HT1080 (cell line): Measurements from ENCODE around the gene PHAX. TPM values are rescaled to one million over a fixed set of nuclear protein-coding genes. Genes with fewer than 3 reads are reported as not detected.
"Not testable (repeated sequence)": the region's sequence is repeated elsewhere in the genome, so short reads cannot be mapped to it uniquely, and the experiment has no call there.

ENCODE experiments used
- DNase-seq: peaks from one replicate; pipeline ENCODE4 v3.0.0-alpha.2; 2015; ENCODE audit warnings: low read depth
- small RNA-seq: library from RNA; depleted of rRNA; stranded (forward); fragments of <200 nt; gene quantifications from one replicate; pipeline ENCODE3, GENCODE V24; 2014
- total RNA-seq: library from RNA; depleted of rRNA; stranded (reverse); fragments of >200 nt; shearing (Covaris generic); gene quantifications from 2 replicates; pipeline ENCODE4 v1.2.3, GENCODE V29; 2014; rRNA removed

The PHAX gene
- total RNA-seq, 1 experiment from 2014 or later, result 60.4 TPM

DNA sequence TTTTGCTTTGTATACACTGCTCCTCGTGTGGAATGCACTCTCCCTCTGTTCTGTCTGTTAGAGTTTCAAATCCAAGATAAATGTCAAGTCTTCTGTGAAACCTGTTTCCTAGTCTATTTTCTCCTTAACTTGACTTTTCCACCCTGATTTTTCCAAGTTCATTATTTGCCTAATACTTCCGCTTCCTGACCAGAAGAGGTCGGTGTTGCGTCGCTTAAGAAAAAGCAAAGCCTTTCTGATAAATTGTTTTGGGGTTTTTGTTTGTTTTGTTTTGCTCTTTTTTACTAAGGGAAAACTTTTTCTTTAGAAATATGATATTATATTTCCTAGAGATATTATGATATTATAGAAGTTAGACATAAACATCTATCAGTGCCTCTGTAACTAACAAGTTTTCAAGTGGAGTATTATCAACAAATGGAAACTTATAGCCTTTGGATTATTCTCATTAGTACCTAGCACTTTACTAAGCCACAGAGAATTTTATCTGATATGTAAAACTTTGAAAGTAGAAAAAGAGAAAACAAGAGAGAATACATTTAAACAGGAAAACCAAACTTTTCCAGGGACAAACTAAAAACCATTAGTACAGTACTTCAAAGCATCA lies 55.8 kb downstream of the PHAX start:
- no peak for DNase-seq

- no peak for DNase-seq
These were observed 57.8 kb downstream of the PHAX start for GRCh38 chr5:126658561-126658960.

GRCh38 chr5:126659805-126660482 lies 59.2 kb downstream of the PHAX start:
- no peak for DNase-seq

GRCh38 chr5:126664586-126664985 lies 63.8 kb downstream of the PHAX start:
- no peak for DNase-seq

GRCh38 chr5:126670109-126670508 lies 69.4 kb downstream of the PHAX start:
- not testable (repeated sequence) for DNase-seq

GRCh38 chr5:126671681-126672080 lies 70.9 kb downstream of the PHAX start:
- DNase-seq, result not testable (repeated sequence)

GRCh38 chr5:126673477-126673876 lies 72.7 kb downstream of the PHAX start:
- no peak for DNase-seq

- DNase-seq, result no peak
These were observed 73.4 kb downstream of the PHAX start for GRCh38 chr5:126674145-126674544.

GRCh38 chr5:126675338-126675737 lies 74.6 kb downstream of the PHAX start:
- DNase-seq, result no peak

DNA sequence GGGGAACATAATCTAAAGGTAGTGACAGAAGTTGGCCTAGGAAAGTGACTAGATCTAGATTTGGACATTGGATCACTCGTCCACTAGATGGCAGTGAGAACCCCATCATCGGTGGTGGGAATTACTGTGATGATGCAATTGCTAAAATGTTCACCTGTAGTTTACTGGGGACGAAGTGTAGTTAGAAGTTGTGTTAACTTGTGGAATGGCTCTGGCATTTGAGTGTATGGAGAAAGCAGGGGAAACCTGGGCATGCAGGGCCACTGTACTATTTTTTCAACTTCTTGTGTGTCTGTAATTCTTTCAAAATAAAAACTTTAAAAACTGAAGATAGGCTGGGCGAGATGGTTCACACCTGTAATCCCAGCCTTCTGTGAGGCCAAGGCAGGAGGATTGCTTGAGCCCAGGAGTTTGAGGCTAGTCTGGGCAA lies 75.5 kb downstream of the PHAX start:
- DNase-seq, result peak; percentile 53

Small RNA genes within 50 kb of the gene (small RNA-seq; reads per million reads assigned to genes)
- gene BOLA3P3, result not detected
- gene RNU6-290P, result not detected

Other genes with a start within 250 kb of the PHAX start
- gene GRAMD2B, start 177.5 kb upstream of the PHAX start, total RNA-seq, result 5.2 and 8.1 TPM in 2 replicates
- 25.0 and 46.2 TPM in 2 replicates for gene ALDH7A1, start 5.7 kb upstream of the PHAX start, total RNA-seq
- gene LMNB1, start 176.2 kb downstream of the PHAX start, total RNA-seq, result 91.0 and 129 TPM in 2 replicates